Measurements from ENCODE around the gene RNU5B-1. TPM values are rescaled to one million over a fixed set of nuclear protein-coding genes. Genes with fewer than 3 reads are reported as not detected.

The RNU5B-1 gene
- polyA plus RNA-seq, 1 donor from 2014 or later: not detected

DNA sequence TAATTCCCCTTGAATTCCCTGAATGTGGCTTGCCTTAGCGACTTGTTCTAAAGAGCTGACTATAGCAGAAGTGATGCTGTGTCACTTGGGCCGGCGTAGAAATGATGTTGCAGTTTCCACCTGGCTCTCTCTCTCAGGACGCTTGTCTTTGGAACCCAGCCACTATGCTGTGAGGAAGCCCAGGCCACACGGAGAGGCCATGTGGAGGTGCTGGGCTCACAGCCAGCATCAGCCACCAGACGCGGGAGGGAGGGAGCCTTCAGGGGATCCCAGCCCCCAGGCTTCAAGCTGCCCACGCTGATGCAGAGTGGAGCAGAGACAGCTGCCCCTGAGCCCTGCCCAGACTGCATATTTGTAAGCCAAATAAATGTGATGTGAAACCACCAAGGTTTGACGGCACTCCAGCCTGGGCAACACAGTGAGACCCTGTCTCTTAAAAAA, 18.6 kb downstream of the RNU5B-1 start:
- no peak overlapping the region for H2AFZ ChIP-seq (ENCODE audit: low read depth, low read length)
- no peak overlapping the region for H3K27ac ChIP-seq (ENCODE audit: low read length)
- no peak overlapping the region for H3K9ac ChIP-seq (ENCODE audit: low read length)
- H3K36me3 ChIP-seq (ENCODE audit: insufficient read depth, low read length): no peaks in the 10 kb centered on the region
- H3F3A ChIP-seq (ENCODE audit: insufficient read depth, low read length, poor library complexity, severe bottlenecking): no peaks in the 10 kb centered on the region
- TF ChIP-seq, protein P1, sequence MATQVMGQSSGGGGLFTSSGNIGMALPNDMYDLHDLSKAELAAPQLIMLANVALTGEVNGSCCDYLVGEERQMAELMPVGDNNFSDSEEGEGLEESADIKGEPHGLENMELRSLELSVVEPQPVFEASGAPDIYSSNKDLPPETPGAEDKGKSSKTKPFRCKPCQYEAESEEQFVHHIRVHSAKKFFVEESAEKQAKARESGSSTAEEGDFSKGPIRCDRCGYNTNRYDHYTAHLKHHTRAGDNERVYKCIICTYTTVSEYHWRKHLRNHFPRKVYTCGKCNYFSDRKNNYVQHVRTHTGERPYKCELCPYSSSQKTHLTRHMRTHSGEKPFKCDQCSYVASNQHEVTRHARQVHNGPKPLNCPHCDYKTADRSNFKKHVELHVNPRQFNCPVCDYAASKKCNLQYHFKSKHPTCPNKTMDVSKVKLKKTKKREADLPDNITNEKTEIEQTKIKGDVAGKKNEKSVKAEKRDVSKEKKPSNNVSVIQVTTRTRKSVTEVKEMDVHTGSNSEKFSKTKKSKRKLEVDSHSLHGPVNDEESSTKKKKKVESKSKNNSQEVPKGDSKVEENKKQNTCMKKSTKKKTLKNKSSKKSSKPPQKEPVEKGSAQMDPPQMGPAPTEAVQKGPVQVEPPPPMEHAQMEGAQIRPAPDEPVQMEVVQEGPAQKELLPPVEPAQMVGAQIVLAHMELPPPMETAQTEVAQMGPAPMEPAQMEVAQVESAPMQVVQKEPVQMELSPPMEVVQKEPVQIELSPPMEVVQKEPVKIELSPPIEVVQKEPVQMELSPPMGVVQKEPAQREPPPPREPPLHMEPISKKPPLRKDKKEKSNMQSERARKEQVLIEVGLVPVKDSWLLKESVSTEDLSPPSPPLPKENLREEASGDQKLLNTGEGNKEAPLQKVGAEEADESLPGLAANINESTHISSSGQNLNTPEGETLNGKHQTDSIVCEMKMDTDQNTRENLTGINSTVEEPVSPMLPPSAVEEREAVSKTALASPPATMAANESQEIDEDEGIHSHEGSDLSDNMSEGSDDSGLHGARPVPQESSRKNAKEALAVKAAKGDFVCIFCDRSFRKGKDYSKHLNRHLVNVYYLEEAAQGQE (IDR thresholded peaks at IDR 0.05; ENCODE audit: borderline replicate concordance): no peak
- TF ChIP-seq SMC3 (conservative IDR thresholded peaks at IDR 0.05; ENCODE audit: poor library complexity) (no peak), POLR2AphosphoS5 (IDR thresholded peaks at IDR 0.05) (no peak), MXI1 (conservative IDR thresholded peaks at IDR 0.05; ENCODE audit: poor library complexity, severe bottlenecking) (no peak), RAD21 (conservative IDR thresholded peaks at IDR 0.05) (no peak), EZH2 (IDR thresholded peaks at IDR 0.05; ENCODE audit: borderline replicate concordance, insufficient read depth, low read length, poor library complexity, severe bottlenecking) (no peak), EP300 (conservative IDR thresholded peaks at IDR 0.05; ENCODE audit: poor library complexity, severe bottlenecking) (no peak), TAF1 (IDR thresholded peaks at IDR 0.05; ENCODE audit: low read depth) (no peak)
- no peaks in the 10 kb centered on the region for H3K79me2 ChIP-seq (replicated peaks; ENCODE audit: insufficient read depth, low read length)
- no peaks in the 10 kb centered on the region for H3K9me3 ChIP-seq (ENCODE audit: low read length)
- H3K4me2 ChIP-seq (ENCODE audit: low read length): no peak overlapping the region
- H4K20me1 ChIP-seq (ENCODE audit: insufficient read depth): no peaks in the 10 kb centered on the region
- no peaks in the 10 kb centered on the region for H3K27me3 ChIP-seq (ENCODE audit: insufficient read depth, low read depth, low read length)
- no peaks in the 10 kb centered on the region for H3K9me2 ChIP-seq (ENCODE audit: insufficient read depth, low read length)
- H3K4me3 ChIP-seq (ENCODE audit: low read length): no peak overlapping the region

GRCh38 chr15:65326117-65326526, 21.6 kb downstream of the RNU5B-1 start:
- H4K20me1 ChIP-seq (ENCODE audit: insufficient read depth): no peaks in the 10 kb centered on the region
- no peaks in the 10 kb centered on the region for H3K9me2 ChIP-seq (ENCODE audit: insufficient read depth, low read length)
- TF ChIP-seq RAD21 (conservative IDR thresholded peaks at IDR 0.05) (no peak), EP300 (conservative IDR thresholded peaks at IDR 0.05; ENCODE audit: poor library complexity, severe bottlenecking) (no peak), MXI1 (conservative IDR thresholded peaks at IDR 0.05; ENCODE audit: poor library complexity, severe bottlenecking) (no peak), EZH2 (IDR thresholded peaks at IDR 0.05; ENCODE audit: borderline replicate concordance, insufficient read depth, low read length, poor library complexity, severe bottlenecking) (no peak), POLR2AphosphoS5 (IDR thresholded peaks at IDR 0.05) (no peak)
- no peaks in the 10 kb centered on the region for H3K9me3 ChIP-seq (ENCODE audit: low read length)
- no peak overlapping the region for H3K27ac ChIP-seq (ENCODE audit: low read length)
- H3F3A ChIP-seq (ENCODE audit: insufficient read depth, low read length, poor library complexity, severe bottlenecking): no peaks in the 10 kb centered on the region
- H3K4me3 ChIP-seq (ENCODE audit: low read length): no peak overlapping the region
- H3K4me2 ChIP-seq (ENCODE audit: low read length): no peak overlapping the region
- no peak overlapping the region for H3K9ac ChIP-seq (ENCODE audit: low read length)
- no peaks in the 10 kb centered on the region for H3K36me3 ChIP-seq (ENCODE audit: insufficient read depth, low read length)
- no peaks in the 10 kb centered on the region for H3K27me3 ChIP-seq (ENCODE audit: insufficient read depth, low read depth, low read length)
- no peak overlapping the region for H2AFZ ChIP-seq (ENCODE audit: low read depth, low read length)
- no peaks in the 10 kb centered on the region for H3K79me2 ChIP-seq (replicated peaks; ENCODE audit: insufficient read depth, low read length)

DNA sequence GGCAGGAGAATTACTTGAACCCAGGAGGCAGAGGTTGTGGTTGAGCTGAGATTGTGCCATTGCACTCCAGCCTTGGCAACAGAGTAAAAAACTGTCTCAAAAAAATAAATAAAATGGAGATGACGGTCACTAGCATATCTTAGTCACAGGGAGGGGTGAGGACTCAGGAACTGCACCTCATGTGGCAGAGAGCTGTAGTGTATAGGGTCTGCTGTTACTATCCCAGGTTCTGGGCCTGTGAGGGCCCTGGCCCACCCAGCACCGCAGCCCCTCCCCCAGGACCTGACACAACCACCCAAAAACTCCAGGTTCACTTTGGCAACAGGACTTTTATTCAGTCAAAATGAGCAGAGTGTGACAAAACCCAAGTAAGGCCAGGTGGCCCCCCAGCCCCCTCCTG, 22.3 kb downstream of the RNU5B-1 start:
- Histone ChIP-seq H3K4me3 (ENCODE audit: low read length) (no peak overlapping the region), H3K27me3 (ENCODE audit: insufficient read depth, low read depth, low read length) (no peaks in the 10 kb centered on the region), H3K9me2 (ENCODE audit: insufficient read depth, low read length) (no peaks in the 10 kb centered on the region), H2AFZ (ENCODE audit: low read depth, low read length) (no peak overlapping the region), H3K27ac (ENCODE audit: low read length) (no peak overlapping the region), H3F3A (ENCODE audit: insufficient read depth, low read length, poor library complexity, severe bottlenecking) (no peaks in the 10 kb centered on the region), H4K20me1 (ENCODE audit: insufficient read depth) (no peaks in the 10 kb centered on the region), H3K9ac (ENCODE audit: low read length) (no peak overlapping the region), H3K4me2 (ENCODE audit: low read length) (no peak overlapping the region), H3K79me2 (replicated peaks; ENCODE audit: insufficient read depth, low read length) (no peaks in the 10 kb centered on the region), H3K36me3 (ENCODE audit: insufficient read depth, low read length) (no peaks in the 10 kb centered on the region), H3K9me3 (ENCODE audit: low read length) (no peaks in the 10 kb centered on the region)
- TF ChIP-seq SMC3 (conservative IDR thresholded peaks at IDR 0.05; ENCODE audit: poor library complexity) (no peak), MXI1 (conservative IDR thresholded peaks at IDR 0.05; ENCODE audit: poor library complexity, severe bottlenecking) (no peak), TAF1 (IDR thresholded peaks at IDR 0.05; ENCODE audit: low read depth) (no peak), POLR2AphosphoS5 (IDR thresholded peaks at IDR 0.05) (no peak), EP300 (conservative IDR thresholded peaks at IDR 0.05; ENCODE audit: poor library complexity, severe bottlenecking) (no peak)
